ENCODE measurements around the gene SNX5. TPM values are rescaled to one million over a fixed set of nuclear protein-coding genes. Genes with fewer than 3 reads are reported as not detected.
A peak's percentile ranks its signal among the peaks of the same experiment; 100 is the strongest.

The SNX5 gene
- total and polyA plus RNA-seq, 10 of the 15 experiments (the other 5 are each of a cell fraction or from before 2014, with no cell fraction given): 92.9 to 316 (median 245) TPM

- no peak for TF ChIP-seq CHD2 (IDR thresholded peaks at IDR 0.05; ENCODE audit: borderline replicate concordance, low read depth, low read length)
- no peak for TF ChIP-seq CUX1 (IDR thresholded peaks at IDR 0.05; ENCODE audit: insufficient replicate concordance, low read depth, low read length)
- TF ChIP-seq ZNF207 (IDR thresholded peaks at IDR 0.05; ENCODE audit: borderline replicate concordance): no peak
- no peak for TF ChIP-seq GABPA (IDR thresholded peaks at IDR 0.05; ENCODE audit: low read depth)
- no peak for TF ChIP-seq JUND (IDR thresholded peaks at IDR 0.05; ENCODE audit: low read depth, low read length)
- TF ChIP-seq RBBP5 (conservative IDR thresholded peaks at IDR 0.05): no peak
- TF ChIP-seq SUZ12 (IDR thresholded peaks at IDR 0.05; ENCODE audit: unreplicated experiment): no peak
- no peak for TF ChIP-seq BACH1 (IDR thresholded peaks at IDR 0.05; ENCODE audit: borderline replicate concordance)
- TF ChIP-seq PML (IDR thresholded peaks at IDR 0.05; ENCODE audit: low read length): 0 out of 2 replicates have a peak, but pooled peaks have one; percentile 15
- TF ChIP-seq FOS (IDR thresholded peaks at IDR 0.05; ENCODE audit: borderline replicate concordance, extremely low read depth, insufficient read length): no peak
- TF ChIP-seq GATAD2B (conservative IDR thresholded peaks at IDR 0.05; ENCODE audit: low read depth): no peak
- TF ChIP-seq EED (IDR thresholded peaks at IDR 0.05; ENCODE audit: low read depth): no peak
- TF ChIP-seq ATF3 (IDR thresholded peaks at IDR 0.05; ENCODE audit: borderline replicate concordance, extremely low read depth, low read depth, low read length): no peak
- no peak for TF ChIP-seq NR2C1 (IDR thresholded peaks at IDR 0.05)
- TF ChIP-seq RELB (IDR thresholded peaks at IDR 0.05; ENCODE audit: low read depth): no peak
- TF ChIP-seq CHD4 (IDR thresholded peaks at IDR 0.05): no peak
- no peak for TF ChIP-seq ZBED1 (IDR thresholded peaks at IDR 0.05; ENCODE audit: borderline replicate concordance)
- peak; percentile 77; the same call in 1 of the 2 replicates for TF ChIP-seq TCF12 (IDR thresholded peaks at IDR 0.05; ENCODE audit: low read depth, low read length)
- TF ChIP-seq ZZZ3 (IDR thresholded peaks at IDR 0.05; ENCODE audit: control insufficient read depth, insufficient read length, low read depth): no peak
- TF ChIP-seq RAD21 (IDR thresholded peaks at IDR 0.05; ENCODE audit: insufficient read depth, low read depth, low read length): peak; percentile 94
Observed at GRCh38 chr20:17938871-17939619, 29.5 kb downstream of the SNX5 start (continued).
